GM15510 (cell line): ENCODE data around the gene MTMR3.

ENCODE experiments used
- POLR2A ChIP-seq: IDR thresholded peaks from 3 replicates; pipeline ENCODE4 v1.6.1; 2011; ENCODE audit warnings: borderline replicate concordance; ENCODE audit not compliant: insufficient read length; ENCODE audit errors: extremely low read depth

The MTMR3 gene

DNA sequence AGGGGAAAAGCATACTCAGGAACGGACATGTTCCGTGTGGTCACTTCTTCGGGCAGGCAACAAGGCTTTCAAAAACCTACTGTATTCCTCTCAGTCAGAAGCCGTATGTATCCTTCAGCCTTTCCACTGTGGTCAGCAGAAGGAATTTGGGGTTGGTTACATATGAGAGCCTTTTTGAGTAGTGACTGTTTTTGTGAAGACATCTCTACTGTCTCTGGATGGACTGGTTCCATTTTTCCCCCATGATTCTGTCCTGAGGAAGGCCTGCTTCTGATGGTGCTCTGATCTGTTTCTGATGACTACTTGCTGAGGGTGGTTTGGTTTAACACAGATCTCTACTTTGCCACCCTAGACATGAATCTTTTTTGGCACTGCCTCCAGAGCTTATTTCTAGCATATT, 133.6 kb downstream of the MTMR3 start:
- no peak for TF ChIP-seq POLR2A

DNA sequence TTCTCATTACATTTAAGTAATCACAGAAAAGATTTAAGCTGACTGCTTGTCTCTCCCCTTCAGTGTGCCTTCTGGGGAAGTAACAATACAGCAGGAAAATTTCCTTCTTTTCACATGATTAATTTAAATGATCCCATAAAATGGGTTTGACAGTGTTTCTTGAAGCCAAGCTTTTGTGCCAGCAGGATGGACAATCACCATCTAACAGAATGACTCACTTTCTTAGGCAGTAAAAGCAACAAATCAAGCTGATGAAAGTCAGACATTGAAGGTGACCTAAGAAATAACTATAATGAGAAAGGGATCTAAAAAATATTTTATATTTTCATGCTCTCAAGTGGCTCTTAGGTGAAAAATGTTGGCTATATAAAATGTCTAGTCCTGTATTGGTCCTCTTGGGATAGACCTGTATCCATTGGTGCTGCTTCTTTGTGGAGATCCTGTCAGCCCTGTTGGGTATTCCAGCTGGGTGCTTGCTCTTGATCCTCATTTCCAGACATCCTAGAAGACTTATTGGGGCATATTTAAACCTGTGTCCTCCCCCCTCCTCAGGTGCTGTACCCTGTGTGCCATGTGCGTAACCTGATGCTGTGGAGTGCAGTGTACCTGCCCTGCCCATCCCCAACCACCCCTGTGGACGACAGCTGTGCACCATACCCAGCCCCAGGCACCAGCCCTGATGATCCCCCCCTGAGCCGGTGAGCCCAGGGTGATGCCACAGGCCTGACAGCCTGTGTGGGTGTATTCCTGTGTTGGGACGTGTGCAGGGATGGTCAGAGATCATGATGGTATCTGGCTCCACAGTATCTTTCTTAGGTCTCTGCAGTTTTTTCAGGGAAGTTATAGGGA, 134.6 kb downstream of the MTMR3 start:
- TF ChIP-seq POLR2A: no peak

DNA sequence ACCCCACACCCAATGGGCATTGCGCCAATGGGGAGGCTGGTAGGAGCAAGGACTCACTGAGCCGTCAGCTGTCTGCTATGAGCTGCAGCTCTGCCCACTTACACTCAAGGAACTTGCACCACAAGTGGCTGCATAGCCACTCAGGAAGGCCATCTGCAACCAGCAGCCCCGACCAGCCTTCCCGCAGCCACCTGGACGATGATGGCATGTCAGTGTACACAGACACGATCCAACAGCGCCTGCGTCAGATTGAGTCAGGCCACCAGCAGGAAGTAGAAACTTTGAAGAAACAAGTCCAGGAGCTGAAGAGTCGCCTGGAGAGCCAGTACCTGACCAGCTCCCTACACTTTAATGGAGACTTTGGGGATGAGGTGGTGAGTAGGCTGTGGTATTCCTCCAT, 137.5 kb downstream of the MTMR3 start:
- TF ChIP-seq POLR2A: no peak

DNA sequence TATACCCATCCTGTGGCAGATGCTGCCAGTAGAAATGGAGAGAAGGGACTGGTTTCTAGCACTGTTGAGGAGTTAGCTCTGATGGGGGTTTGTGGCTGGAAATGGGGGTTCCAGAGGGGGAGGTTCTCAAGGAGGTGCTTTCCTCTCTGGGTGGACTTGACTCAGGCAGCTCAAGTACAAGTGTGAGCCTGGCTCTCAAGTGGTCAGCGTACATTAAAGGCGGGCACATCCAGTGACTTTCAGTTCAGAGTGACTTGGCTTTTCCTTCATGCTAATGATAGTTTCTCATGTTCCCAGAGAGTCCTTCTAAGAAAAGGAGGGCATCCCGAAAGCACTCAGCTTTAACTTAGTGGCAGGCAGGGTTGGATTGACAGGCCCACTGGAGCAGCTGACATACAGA, 138.4 kb downstream of the MTMR3 start:
- no peak for TF ChIP-seq POLR2A

DNA sequence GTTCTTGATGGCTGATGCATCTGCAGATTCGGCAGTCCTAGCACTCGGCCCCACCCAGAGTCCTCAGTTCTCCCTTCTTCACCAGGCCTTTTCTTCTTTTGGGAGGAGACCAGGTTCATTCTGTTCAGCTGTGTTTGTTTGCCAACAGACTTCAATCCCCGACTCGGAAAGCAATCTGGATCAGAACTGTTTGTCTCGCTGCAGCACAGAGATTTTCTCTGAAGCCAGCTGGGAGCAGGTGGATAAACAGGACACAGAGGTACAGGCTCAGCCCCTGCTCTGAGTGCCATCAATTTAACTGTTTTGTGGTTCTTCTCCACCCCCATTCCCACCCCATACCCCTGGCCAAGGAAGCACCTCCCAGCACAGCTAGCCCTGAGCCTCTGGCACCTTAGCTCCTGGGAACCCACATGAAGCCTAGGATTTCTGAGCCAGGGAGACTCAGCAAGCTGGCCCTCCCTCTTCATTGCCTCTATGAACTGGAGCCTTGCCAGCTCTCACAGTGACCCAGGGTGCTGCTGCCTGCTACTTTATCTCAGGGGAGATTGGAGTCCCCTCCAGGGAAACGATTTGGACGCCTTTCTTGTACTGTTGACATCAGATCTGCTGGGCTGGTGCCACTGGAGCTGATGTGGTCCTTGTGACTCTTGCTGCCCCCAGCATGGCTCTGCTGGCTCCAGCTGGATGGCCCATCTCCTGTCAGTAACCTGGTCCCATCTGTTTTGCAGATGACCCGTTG, 139.1 kb downstream of the MTMR3 start:
- TF ChIP-seq POLR2A: no peak

DNA sequence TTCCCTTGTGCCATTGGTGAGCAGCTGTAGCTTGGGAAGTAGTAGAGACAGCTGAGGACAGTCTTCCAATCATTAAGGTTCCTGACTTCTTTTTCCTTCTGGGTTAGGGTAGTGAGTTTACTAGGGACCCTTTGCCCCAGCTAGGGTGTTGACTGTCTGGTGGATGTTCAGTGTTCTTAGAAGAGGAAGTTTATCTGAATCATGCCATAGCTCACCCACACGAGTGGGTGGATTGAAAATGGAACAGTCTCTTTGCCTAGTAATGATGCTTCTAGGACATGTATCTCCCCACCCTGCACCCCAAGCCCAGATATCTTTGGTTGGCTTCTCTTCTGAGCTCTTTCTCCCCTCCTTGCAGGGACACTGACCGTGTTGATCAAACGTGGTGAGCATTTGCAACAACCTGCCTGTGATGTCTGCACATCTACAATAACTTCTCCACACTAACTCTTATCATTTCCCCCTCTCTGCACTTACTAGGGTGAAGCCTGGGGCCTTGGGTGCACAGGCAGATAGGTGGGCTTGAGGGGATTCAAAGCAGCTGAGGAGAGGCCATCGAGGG, 140.2 kb downstream of the MTMR3 start:
- TF ChIP-seq POLR2A: no peak

DNA sequence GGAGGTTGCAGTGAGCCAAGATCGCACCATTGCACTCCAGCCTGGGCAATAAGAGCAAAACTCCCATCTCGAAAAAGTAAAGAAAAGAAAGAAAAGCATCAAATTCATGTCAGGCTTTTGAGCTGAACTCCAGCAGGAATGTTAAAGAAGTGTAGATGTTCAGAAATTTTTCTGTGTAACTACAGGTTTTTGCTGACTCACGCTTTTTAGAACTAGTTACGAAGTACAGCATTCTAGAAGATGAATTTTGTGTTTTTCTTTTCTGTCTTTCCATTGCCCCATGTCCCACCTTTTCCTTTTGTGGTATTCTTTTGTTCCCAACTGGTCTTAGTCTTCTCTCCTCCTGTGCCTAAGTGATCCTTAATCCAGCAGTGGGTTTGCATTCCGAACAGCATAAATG, 141.3 kb downstream of the MTMR3 start:
- TF ChIP-seq POLR2A: no peak

DNA sequence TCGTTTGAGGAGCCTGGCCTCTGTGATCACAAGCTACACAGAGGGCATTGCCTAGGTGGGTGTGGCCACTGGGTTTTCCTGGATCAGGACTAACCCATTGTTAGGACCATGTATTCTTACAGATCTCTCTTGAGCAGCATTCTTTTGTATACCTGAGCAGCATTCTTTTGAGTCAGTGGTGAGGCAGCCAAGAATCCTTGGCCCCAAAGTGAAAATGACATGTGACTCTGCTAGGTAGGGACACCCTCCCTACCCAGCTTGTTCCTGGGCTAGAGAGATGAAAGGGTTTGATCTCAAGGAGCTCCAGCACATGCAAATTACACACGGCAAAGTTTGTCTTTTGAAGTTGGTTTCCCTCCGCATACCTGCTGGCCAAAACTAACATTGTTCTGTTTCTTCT, 142.2 kb downstream of the MTMR3 start:
- TF ChIP-seq POLR2A: no peak

DNA sequence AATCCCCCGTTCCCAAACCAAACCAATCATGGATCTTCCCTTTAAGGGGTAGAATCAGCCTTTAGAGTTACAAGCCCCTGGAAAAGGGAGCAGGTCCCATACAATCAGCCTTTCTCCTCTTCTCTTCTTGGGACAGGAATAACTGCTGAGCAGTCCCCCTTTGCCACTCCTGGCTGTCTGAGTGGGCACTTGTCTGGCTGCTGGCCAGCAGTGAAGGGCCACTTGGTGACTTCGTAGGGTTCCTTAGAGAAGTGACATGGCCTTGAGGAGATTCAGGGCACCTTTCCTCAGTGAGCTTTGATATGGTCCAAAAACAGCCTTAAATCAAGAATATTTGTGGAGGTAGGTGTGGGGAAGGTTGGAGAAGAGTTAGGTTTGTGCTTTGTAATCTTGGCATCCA, 143.8 kb downstream of the MTMR3 start:
- no peak for TF ChIP-seq POLR2A

DNA sequence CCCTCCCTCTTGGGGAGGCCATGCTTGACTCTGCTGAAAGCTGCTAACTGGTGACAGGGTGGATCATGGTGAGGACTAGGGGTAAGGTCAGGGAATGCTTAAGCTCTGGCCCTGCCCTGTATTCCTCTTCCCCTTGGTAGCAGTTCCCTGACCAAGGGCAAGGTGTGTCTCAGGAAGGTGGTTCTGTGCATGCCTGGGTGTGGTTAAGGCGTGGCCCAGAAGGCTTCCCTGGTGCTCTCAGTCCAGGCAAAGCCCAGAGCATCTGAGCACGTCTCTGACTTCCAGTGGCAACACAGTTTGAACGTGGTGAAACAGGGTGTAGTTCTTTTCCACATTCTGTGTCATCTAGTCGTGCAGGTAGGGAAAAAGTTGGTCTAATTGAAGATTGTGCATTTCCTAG, 144.2 kb downstream of the MTMR3 start:
- no peak for TF ChIP-seq POLR2A

DNA sequence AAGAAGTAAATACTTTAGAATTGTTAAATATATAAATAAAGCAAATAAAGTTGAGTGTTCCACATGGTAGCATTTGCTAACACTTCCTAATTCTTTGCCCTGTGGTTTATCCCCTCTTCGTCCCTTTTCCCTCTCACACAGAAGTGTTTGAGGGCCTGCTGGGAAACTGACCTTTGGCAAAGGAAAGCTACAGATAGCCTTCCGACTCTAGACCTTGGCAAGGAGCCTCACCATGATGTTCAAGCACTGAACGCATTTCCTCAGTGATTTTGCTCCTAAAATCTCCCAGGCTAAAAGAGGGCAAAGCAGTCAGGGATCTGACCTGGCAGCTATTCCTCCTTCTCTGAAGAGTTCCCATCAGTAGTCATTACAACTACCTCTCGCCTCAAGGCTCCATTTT, 144.8 kb downstream of the MTMR3 start:
- TF ChIP-seq POLR2A: no peak

DNA sequence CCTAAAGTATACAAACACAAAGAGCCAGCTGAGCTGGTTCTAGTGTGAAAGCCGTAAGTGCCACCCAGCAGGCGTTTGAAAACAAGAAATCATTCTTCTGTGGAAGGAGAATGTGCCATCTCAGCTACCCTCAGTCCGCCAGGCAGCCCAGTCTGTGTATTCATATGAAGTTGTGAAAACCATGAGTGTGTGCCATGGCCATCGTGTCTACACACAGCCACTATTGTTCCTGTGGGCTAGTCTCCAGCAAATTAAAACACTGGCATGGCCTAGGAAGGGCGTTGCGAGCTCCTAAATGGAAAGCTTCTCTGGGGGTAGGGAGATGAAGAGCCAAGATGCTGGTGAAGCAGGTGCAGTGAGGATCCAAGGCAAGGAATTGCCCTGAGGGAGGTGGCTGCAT, 145.8 kb downstream of the MTMR3 start:
- TF ChIP-seq POLR2A: no peak

DNA sequence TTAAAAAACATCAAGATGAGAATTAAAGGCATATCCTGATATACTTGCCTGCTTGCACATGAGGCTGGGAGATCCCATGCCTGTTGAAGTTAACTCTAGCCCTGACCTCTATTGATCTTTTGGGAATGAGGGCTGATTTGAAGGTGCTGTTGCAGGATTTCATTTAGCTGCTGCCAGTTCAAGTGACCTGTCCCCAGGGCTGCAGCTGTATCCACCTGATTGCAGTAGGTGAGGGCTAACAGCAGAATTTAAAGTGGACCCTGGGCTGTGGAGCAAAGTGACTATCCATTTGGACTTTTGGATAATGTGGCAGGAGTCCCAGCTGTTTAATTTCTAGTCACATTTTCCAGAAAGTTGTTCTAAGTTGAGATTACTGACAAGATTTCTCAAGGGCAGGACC, 146.5 kb downstream of the MTMR3 start:
- no peak for TF ChIP-seq POLR2A

DNA sequence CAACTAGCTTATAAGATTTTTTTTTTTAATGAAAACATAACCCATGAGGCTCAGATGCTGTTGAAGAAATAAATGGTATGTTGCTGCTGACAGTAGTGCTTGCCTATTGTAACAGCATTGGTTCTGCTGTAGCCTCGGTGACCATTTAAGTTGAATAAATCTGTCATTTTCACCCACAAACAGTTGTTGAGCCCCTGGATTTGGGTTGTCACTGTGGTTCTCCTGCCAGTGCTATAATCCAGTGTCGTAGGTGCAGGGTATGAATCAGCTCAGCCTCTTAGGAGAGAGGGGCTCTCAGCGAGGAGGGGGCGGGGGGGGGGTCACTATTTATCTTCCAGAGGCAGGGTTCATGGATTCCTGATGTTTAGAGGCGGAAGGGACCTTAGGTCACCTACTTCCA, 147.4 kb downstream of the MTMR3 start:
- TF ChIP-seq POLR2A: no peak

DNA sequence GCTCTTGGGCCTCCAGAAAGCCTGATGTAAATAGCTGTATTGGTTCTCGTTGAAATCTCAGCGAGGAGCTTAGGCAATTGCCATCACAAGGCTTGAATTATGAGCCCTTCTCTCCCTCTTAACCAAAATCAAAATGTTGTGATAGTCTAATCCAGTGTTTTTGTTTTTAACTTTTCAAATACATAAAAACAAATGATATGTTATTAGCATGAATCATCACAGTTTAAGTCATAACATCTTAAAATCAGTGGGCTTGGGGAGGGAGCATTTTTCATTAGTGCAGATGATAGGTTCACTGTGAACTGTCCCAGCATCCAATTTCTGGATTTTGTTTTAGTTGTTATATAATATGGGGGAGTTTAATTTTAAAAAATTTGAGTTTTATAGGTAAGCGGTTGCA, 148.4 kb downstream of the MTMR3 start:
- no peak for TF ChIP-seq POLR2A
